Posterior vena cava (tissue), 2 donors: ENCODE results near the gene MRPS27. TPM values are rescaled to one million over a fixed set of nuclear protein-coding genes. Genes with fewer than 3 reads are reported as not detected.

Experiments used
- DNase-seq: peaks from one replicate; pipeline ENCODE4 v3.0.0-alpha.2; 2020; ENCODE audit warnings: low spot score
- intact Hi-C, 2 donors: fragments of 100-400 bp; cut with DNase I; formaldehyde crosslinking; loops; one replicate each; pipeline versions ENCODE4 v1.14.1 to v1.14.2; 2022 to 2023
- total RNA-seq, 2 donors: library from RNA; stranded (reverse); fragmentation: NEBNext Ultra II Directional; extraction: Animal tissue kit (Norgen Biotek cat#: 25700); gene quantifications; one replicate each; pipeline ENCODE4 v1.2.1, GENCODE V29; 2021
- donor health status: DM: yes; HTN: yes; CAD: no.
- donor health status: DM: yes; HTN: yes; CAD: no.

The MRPS27 gene
- total RNA-seq, 2 donors from 2014 or later = 38.4 to 39.1 TPM

DNA sequence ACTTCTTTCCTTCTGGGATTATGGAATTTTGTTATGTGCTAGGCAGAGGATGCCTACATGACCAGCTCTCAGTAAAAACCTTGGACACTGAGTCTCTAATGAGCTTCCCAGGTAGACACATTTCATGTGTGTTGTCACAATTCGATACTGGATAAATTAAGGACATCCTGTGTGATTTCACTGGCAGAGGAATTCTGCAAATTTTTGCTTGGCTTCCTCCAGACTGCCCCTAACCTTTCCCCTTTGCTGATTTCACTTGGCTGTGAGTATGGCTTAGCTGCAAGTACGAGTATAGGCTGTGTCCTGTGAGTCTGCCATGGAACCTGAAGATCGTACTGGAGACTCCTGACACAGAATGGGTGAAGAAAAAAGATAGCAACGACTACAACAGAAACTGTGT lies 47.6 kb downstream of the MRPS27 start:
- DNase-seq = no peak
- intact Hi-C loops = no loop called here

DNA sequence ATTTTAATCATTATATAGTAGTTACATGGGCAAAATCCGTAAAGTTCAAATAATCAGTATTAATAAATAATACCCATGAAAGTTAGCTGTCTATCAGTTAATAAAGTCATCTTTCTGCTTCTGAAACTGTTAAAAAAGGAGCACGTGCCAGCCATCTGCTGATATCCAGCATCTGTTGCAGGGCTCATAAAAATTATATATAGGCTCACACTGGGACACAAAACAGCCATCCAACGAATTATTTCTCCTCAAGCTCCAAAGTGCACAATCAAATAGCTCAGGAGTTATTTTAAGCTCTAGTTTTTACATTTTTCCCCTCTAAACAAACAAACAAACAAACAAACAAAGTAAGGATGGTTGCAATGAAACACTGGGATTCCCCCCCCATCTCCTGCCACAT lies 48.3 kb downstream of the MRPS27 start:
- intact Hi-C loops = no loop called here
- DNase-seq = no peak

GRCh38 chr5:72270037-72270436 lies 50.0 kb downstream of the MRPS27 start:
- no peak for DNase-seq
- intact Hi-C loops = no loop called here

- DNase-seq = no peak
- intact Hi-C loops = no loop called here
Observed at GRCh38 chr5:72269411-72269780, 50.6 kb downstream of the MRPS27 start.

- intact Hi-C loops = no loop called here
- DNase-seq = no peak
Observed at GRCh38 chr5:72268753-72269410, 51.2 kb downstream of the MRPS27 start.

GRCh38 chr5:72268260-72268659 lies 51.8 kb downstream of the MRPS27 start:
- no peak for DNase-seq
- intact Hi-C loops = no loop called here

DNA sequence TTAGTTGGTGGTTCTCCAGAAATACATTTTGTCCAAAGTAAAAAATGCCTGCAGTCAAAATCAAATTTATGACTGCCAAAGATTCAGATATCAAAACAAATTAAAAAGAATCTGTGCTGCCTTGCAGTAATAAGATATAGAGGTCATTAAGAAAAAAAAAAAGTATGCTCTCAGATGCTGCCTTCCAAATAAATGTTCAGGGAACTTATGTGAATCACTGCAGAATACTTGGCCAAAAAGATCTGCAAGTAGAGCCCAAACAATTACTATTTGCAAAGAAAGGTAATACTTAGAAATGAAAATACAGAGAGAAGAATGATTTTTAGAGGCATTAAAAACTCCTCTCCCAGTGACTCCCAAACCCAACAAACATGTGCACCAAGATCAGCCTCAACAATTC lies 52.4 kb downstream of the MRPS27 start:
- DNase-seq = no peak
- intact Hi-C loops = no loop called here

DNA sequence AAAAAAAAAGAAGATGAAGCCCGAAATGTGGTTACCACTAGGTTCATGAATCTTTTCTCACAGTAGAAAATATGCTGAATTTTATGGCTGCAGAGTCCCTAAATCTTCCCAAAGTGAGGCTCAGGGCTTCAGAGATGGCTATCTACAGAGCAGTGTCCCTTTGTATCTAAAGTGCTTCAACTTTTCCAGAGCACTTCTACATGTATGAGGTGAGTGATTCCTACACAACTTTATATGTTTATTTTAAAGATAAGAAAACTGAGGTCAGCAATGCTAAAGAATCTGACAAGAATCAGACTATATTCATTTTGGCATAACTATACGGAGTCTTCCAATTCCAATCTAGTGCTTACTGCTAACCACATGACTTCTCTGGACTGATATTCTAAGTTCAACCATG lies 53.2 kb downstream of the MRPS27 start:
- intact Hi-C loops = no loop called here
- no peak for DNase-seq

- intact Hi-C loops = no loop called here
- no peak for DNase-seq
Observed at GRCh38 chr5:72265032-72265877, 54.8 kb downstream of the MRPS27 start.

DNA sequence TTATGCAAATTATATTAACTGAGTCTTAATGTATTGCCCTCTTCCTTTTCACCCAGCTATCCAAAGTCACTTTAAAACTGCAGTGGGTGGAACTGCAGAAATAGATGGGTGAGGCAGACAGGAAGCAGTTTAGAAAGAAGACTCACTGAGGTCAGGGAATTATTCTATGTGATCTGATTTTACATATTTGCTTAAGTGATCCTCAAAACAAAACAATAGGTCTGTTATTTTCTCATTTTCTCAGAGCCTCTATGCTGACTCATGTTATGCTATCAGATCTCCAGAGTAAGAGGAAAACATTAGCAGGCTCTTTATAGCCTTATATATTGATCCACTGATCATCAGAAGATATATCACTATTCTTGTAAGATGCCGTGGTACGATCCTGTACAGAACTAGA lies 63.5 kb downstream of the MRPS27 start:
- DNase-seq = no peak
- intact Hi-C loops = no loop called here

DNA sequence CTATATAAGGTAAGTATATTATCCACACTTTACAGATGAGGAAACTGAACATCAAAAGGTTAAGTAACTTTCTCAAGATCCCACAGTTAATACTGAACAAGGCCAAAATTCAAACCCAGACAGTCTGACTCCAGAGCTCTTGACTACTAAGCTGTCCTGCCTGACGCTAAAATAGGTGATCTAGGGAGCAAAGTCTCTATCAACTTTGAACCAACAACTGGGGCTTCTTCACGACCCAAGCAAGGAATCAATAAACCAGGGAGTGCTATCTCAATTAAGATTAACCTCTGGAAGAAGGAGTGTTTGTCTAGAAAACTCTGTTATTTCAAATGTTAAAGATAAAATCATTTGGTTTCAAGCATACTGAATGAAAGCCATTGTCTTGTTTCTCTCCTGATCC lies 64.4 kb downstream of the MRPS27 start:
- no peak for DNase-seq
- intact Hi-C loops = no loop called here

DNA sequence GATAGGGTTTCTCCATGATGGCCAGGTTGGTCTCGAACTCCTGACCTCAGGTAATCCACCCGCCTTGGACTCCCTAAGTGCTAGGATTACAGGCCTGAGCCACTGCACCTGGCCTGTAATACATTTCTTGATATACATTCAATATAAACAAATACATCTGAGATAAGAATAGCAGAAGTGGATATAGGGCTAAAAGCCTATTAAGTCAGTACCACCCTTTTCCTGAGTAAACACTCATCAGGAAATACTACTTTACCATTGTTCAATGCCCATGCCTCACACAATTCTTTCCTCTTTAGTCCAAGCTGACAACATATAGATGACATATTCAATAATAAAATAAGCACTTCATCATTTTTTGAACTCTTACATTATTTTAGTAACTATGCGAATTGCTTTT lies 64.8 kb downstream of the MRPS27 start:
- no peak for DNase-seq
- intact Hi-C loops = no loop called here

GRCh38 chr5:72252574-72253155 lies 67.4 kb downstream of the MRPS27 start:
- intact Hi-C loops = no loop called here
- DNase-seq = no peak

GRCh38 chr5:72252008-72252407 lies 68.0 kb downstream of the MRPS27 start:
- intact Hi-C loops = no loop called here
- DNase-seq = no peak

DNA sequence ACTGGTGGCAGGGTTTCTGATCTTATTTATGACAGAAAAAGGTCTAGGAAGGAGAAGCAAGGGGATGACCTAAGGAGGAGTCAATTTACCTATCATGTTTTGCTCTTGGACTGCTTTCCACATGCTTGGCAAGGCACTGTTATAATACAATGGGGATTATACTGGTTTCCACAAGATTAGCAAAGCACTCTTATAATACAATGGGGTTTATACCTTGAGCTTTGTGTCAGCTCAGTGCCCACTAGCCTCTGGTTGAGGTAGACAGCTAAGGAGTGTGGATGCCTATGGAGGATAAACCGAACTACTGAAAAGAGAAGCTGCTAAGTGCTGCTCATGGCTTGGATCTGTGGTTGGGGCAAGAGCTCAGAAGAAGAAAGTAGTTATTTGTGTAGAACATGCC lies 68.7 kb downstream of the MRPS27 start:
- intact Hi-C loops = no loop called here

GRCh38 chr5:72248410-72248981 lies 71.5 kb downstream of the MRPS27 start:
- no peak for DNase-seq
- intact Hi-C loops = loop anchor here (5.0 to 10.0 kb wide), 2 partner anchors 56 to 379 kb away; no protein-coding TSS in a partner anchor

More for the DNA sequence above, 68.7 kb downstream of the MRPS27 start:
- DNase-seq = no peak

DNA sequence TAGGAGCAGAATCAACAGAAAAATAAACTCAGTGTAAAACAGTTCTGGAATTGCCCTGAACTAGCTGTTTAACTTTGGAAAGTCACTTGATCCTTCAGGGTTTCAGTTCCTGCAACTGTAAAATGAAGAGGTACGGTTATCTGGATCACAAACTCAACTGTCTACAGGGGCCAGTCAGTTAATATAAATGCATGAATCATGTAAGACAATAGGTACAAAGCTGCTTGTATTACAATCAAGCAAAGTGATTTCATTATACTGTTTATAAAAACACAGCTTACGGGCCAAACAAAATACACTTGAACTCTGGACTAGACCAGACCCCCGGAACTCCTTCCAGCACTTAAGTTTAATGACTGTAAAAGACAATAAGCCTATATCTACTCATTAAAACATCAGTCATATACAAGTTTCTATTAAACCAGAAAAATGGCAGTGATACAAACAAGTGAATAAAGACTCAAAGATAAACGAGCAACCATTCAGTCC lies 73.0 kb downstream of the MRPS27 start:
- intact Hi-C loops = loop anchor here (5.0 to 10.0 kb wide), 2 partner anchors 58 to 380 kb away; no protein-coding TSS in a partner anchor
- no peak for DNase-seq

DNA sequence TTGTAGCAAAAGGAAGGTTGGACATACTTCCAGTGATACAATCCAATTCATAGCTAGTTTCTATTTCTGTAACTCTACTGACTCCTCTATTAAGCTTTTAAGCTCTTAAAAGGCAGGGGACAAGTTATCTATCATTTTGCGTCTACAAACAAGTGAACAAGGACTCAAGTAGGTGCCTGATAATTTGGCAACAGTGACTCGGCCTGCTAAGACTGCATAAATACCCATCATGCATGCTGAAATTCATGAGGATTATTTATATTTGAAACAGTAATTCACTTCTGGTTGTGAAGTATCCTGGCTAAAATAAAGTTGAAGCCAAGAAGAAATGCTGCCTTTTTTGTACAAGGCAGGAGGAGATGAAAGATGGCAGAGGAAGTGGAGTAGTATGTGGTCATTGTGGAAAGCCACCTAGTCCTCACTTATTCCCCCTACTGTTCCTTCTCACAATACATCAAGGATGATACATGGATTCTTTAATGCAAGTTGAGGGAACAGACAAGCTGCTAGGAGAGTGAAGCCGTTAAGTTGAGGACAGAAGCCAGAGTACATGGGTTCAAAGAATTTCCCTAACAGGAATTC lies 74.0 kb downstream of the MRPS27 start:
- intact Hi-C loops = loop anchor here (5.0 to 10.0 kb wide), 2 partner anchors 59 to 381 kb away; no protein-coding TSS in a partner anchor
- no peak for DNase-seq

DNA sequence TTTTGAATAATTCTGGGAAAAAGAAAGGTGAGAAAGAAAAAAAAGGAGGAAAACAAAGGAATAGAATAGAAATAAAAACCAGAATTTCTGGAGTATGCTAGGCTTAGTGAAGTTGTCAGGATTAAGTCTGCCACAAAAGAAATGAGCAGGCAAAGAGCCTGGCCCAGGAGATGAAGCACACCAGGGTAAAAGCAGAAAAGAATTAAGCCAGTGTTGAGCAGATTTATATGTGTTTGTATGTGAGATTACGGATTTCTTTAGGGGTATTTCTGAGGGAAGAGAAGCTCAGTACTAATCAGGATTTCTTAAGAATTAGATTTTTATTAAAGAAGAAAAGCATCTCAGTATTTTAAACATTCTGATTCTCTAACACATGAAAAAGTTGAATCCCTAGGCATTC lies 74.5 kb downstream of the MRPS27 start:
- no peak for DNase-seq
- intact Hi-C loops = loop anchor here (5.0 to 10.0 kb wide), 2 partner anchors 59 to 382 kb away; no protein-coding TSS in a partner anchor
